Thymus (tissue), 11 donors: ENCODE results near the gene DBP. TPM values are rescaled to one million over a fixed set of nuclear protein-coding genes. Genes with fewer than 3 reads are reported as not detected.
A peak's percentile ranks its signal among the peaks of the same experiment; 100 is the strongest.
"Not testable (repeated sequence)": the region's sequence is repeated elsewhere in the genome, so short reads cannot be mapped to it uniquely, and the experiment has no call there.

Source experiments
- DNase-seq, 9 donors: peaks; one replicate each; pipeline ENCODE4 v3.0.0-alpha.2; 2013; ENCODE audit warnings: low spot score in 9 of 9, low read depth in 6 of 9, missing footprints in 1 of 9
- H3K27ac ChIP-seq, 2 donors: one replicate each; pipeline ENCODE4 v1.5.1; 2013; ENCODE audit warnings: control low read depth in 1 of 2, low read depth in 1 of 2, low read length in 1 of 2, mild to moderate bottlenecking in 1 of 2, moderate library complexity in 1 of 2
- H3K27me3 ChIP-seq, 2 donors: one replicate each; pipeline ENCODE4 v1.5.1; 2013; ENCODE audit warnings: low read length in 1 of 2; ENCODE audit not compliant: control insufficient read depth in 2 of 2, insufficient read depth in 1 of 2
- H3K36me3 ChIP-seq, 2 donors: one replicate each; pipeline ENCODE4 v1.5.1; 2013; ENCODE audit warnings: low read length in 1 of 2, mild to moderate bottlenecking in 1 of 2, moderate library complexity in 1 of 2; ENCODE audit not compliant: control insufficient read depth in 2 of 2, insufficient read depth in 2 of 2
- H3K4me1 ChIP-seq, 2 donors: one replicate each; pipeline ENCODE4 v1.5.1; 2013; ENCODE audit warnings: low read length in 2 of 2; ENCODE audit not compliant: control insufficient read depth in 2 of 2, insufficient read depth in 2 of 2
- H3K4me3 ChIP-seq, 2 donors: one replicate each; pipeline ENCODE4 v1.5.1; 2013; ENCODE audit warnings: low read length in 2 of 2, control low read depth in 1 of 2, mild to moderate bottlenecking in 1 of 2
- H3K9me3 ChIP-seq, 2 donors: one replicate each; pipeline ENCODE4 v1.5.1; 2013; ENCODE audit warnings: low read length in 1 of 2, mild to moderate bottlenecking in 1 of 2; ENCODE audit not compliant: control insufficient read depth in 2 of 2, insufficient read depth in 1 of 2
- WGBS: extraction: QIAGEN DNeasy Blood & Tissue Kit; methylation state at CpG from one replicate; pipeline ENCODE4 v1.1.7; 2013; 5-methylcytosine and 5-hydroxymethylcytosine counted together
- polyA plus RNA-seq: library from polyadenylated mRNA; stranded (reverse); fragments of 200-250 nt; gene quantifications from one replicate; pipeline ENCODE4 v1.2.3, GENCODE V29; 2013
- total RNA-seq: library from RNA; stranded (reverse); fragments of 120-200 nt; gene quantifications from one replicate; pipeline ENCODE4 v1.2.4, GENCODE V29; 2013
- donor health status: healthy.

The DBP gene
- total and polyA plus RNA-seq, 2 donors, result 15.8 to 21.2 TPM

- peaks cover 0 to 6% of the 10 kb centered on the region in 2 donors for H3K9me3 ChIP-seq
- no peaks in the 10 kb centered on the region for H3K36me3 ChIP-seq
- peaks cover 9 to 11% of the 10 kb centered on the region in 2 donors for H3K4me1 ChIP-seq
- H3K27ac ChIP-seq, result peak overlapping the region; percentile 42 to 71
- peak overlapping the region in 1 of 2 donors; percentile 34 for H3K4me3 ChIP-seq
- peaks cover 0 to 6% of the 10 kb centered on the region in 2 donors for H3K27me3 ChIP-seq
- 60% methylated on average over 35 of the region's 35 CpGs for WGBS
- peak in 8 of 9 donors; percentile 76 to 92 (median 81) for DNase-seq
Observed at GRCh38 chr19:48660852-48661710, 23.9 kb upstream of the DBP start.

DNA sequence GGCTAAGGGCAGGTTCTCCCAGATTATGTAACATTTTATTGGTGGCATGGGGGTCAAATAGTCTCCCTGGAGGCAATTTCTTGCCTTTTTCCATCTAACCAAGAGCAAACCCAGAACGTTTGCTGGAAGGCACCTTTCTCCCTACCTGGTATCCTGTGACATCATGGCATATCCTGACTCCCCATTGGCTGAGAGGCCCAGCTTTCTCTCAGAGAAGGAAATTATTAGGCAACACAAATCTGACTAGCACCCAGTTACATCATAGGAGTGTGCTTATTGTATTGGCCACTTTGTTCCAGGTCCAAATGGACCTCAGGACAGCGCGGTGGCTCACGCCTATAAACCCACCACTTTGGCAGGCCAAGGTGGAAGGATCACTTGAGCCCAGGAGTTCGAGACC is 22.6 kb upstream of the DBP start:
- Histone ChIP-seq H3K4me1 (peaks cover 11 to 13% of the 10 kb centered on the region in 2 donors), H3K27me3 (peaks cover 0 to 6% of the 10 kb centered on the region in 2 donors), H3K36me3 (no peaks in the 10 kb centered on the region), H3K9me3 (peaks cover 0 to 6% of the 10 kb centered on the region in 2 donors), H3K4me3 (no peak overlapping the region), H3K27ac (no peak overlapping the region)
- WGBS, result 84% methylated on average over 5 of the region's 5 CpGs
- DNase-seq, result no peak

GRCh38 chr19:48658483-48658882 is 21.3 kb upstream of the DBP start:
- no peaks in the 10 kb centered on the region for H3K36me3 ChIP-seq
- no peak overlapping the region for H3K27ac ChIP-seq
- H3K9me3 ChIP-seq, result peaks cover 0 to 6% of the 10 kb centered on the region in 2 donors
- WGBS, result 98% methylated on average over 6 of the region's 6 CpGs
- no peak overlapping the region for H3K4me3 ChIP-seq
- DNase-seq, result no peak
- H3K4me1 ChIP-seq, result peaks cover 17 to 21% of the 10 kb centered on the region in 2 donors
- peaks cover 0 to 6% of the 10 kb centered on the region in 2 donors for H3K27me3 ChIP-seq

- H3K4me3 ChIP-seq, H3K9me3 ChIP-seq, H3K27me3 ChIP-seq, H3K27ac ChIP-seq, H3K36me3 ChIP-seq, DNase-seq: not testable (repeated sequence)
- 96% methylated on average over 5 of the region's 5 CpGs for WGBS
- peaks cover 22 to 24% of the 10 kb centered on the region in 2 donors for H3K4me1 ChIP-seq
Observed at GRCh38 chr19:48657828-48658227, 20.6 kb upstream of the DBP start.

DNA sequence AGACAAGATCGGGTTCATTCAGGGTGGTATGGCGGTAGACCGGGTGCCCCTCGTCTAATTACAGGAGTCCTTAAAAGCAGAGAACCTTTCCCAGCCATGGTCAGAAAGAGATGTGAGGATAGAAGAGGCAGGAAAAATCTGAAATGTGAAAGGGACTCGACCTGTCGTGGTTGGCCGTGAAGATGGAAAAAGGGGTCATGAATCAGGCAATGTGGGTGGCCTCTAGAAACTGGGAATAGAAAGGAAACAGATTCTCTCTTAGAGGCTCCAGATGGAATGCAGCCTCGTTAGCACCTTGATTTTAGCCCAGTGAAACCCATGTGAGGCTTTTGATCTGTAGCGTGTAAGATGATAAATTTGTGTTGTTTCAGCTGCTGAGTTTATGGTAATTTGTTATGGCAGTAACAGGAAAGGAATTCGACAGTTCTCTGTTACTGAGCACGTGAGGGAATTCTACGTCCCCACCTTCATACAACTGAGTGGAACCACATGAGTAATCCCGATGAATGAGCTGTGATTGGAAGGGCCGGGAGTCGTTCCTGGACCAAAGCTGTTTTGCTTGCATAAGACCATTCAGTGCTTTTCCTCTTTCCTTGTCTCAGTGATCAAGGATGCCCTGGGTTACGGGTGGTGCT is 19.8 kb upstream of the DBP start:
- H3K4me1 ChIP-seq, result peaks cover 22 to 24% of the 10 kb centered on the region in 2 donors
- peaks cover 0 to 6% of the 10 kb centered on the region in 2 donors for H3K9me3 ChIP-seq
- H3K36me3 ChIP-seq, result no peaks in the 10 kb centered on the region
- H3K27me3 ChIP-seq, result peaks cover 0 to 6% of the 10 kb centered on the region in 2 donors
- no peak overlapping the region for H3K4me3 ChIP-seq
- no peak overlapping the region for H3K27ac ChIP-seq
- no peak for DNase-seq
- WGBS, result 84% methylated on average over 16 of the region's 16 CpGs

GRCh38 chr19:48654299-48655059 is 17.3 kb upstream of the DBP start:
- Histone ChIP-seq H3K4me1 (peaks cover 16% of the 10 kb centered on the region in 2 donors), H3K27ac (peak overlapping the region; percentile 21 to 68), H3K27me3 (peaks cover 0 to 6% of the 10 kb centered on the region in 2 donors), H3K9me3 (no peaks in the 10 kb centered on the region), H3K36me3 (no peaks in the 10 kb centered on the region), H3K4me3 (no peak overlapping the region)
- peak in 1 of 9 donors; percentile 50 for DNase-seq
- WGBS, result 19% methylated on average over 11 of the region's 11 CpGs

- no peak for DNase-seq
- H3K9me3 ChIP-seq, result no peaks in the 10 kb centered on the region
- no peak overlapping the region for H3K4me3 ChIP-seq
- H3K27ac ChIP-seq, result no peak overlapping the region
- no peaks in the 10 kb centered on the region for H3K36me3 ChIP-seq
- H3K4me1 ChIP-seq, result peaks cover 30 to 43% of the 10 kb centered on the region in 2 donors
- no peaks in the 10 kb centered on the region for H3K27me3 ChIP-seq
- 88% methylated on average over 5 of the region's 5 CpGs for WGBS
Observed at GRCh38 chr19:48651683-48652048, 14.5 kb upstream of the DBP start.

DNA sequence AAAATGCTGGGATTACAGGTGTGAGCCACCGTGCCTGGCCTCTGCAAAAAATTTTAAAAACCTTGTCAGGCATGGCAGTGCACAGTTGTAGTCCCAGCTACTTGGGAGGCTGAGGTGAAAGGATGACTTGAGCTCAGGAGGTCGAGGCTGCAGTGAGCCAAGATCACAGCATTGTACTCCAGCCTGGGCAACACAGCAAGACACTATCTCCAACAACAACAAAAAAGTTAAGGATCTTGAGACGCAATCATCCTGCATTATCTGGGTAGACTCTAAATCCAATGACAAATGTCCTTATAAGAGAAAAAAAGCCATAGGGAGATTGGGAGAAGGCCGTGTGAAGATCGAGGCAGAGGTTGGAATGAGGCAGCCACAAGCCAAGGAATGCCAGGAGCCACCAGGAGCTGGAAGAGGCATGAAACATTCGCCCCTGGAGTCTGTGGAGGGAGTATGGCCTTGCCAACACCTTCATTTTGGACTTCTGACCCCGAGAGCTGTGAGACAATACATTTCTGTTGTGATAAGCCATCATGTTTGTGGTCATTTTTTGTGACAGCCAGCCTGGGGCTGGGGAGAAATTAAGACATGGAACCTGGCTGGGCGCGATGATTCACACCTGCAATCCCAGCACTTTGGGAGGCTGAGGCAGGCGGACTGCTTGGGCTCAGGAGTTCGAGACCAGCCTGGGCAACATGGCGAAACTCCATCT is 13.9 kb upstream of the DBP start:
- H3K27me3 ChIP-seq, result peaks cover 0 to under 1% of the 10 kb centered on the region in 2 donors
- no peak overlapping the region for H3K27ac ChIP-seq
- no peak for DNase-seq
- peaks cover 30 to 45% of the 10 kb centered on the region in 2 donors for H3K4me1 ChIP-seq
- WGBS, result 98% methylated on average over 12 of the region's 12 CpGs
- H3K36me3 ChIP-seq, result no peaks in the 10 kb centered on the region
- H3K9me3 ChIP-seq, result no peaks in the 10 kb centered on the region
- no peak overlapping the region for H3K4me3 ChIP-seq
